NK-92 (cell line): ENCODE data around the gene PPP1R12C.
"Not testable (repeated sequence)": the region's sequence is repeated elsewhere in the genome, so short reads cannot be mapped to it uniquely, and the experiment has no call there.

Source experiments
- DNase-seq: peaks from one replicate; lab custom pipeline; 2025; ENCODE audit not compliant: unreplicated experiment; lab: John Stamatoyannopoulos, UW

PPP1R12C gene

DNA sequence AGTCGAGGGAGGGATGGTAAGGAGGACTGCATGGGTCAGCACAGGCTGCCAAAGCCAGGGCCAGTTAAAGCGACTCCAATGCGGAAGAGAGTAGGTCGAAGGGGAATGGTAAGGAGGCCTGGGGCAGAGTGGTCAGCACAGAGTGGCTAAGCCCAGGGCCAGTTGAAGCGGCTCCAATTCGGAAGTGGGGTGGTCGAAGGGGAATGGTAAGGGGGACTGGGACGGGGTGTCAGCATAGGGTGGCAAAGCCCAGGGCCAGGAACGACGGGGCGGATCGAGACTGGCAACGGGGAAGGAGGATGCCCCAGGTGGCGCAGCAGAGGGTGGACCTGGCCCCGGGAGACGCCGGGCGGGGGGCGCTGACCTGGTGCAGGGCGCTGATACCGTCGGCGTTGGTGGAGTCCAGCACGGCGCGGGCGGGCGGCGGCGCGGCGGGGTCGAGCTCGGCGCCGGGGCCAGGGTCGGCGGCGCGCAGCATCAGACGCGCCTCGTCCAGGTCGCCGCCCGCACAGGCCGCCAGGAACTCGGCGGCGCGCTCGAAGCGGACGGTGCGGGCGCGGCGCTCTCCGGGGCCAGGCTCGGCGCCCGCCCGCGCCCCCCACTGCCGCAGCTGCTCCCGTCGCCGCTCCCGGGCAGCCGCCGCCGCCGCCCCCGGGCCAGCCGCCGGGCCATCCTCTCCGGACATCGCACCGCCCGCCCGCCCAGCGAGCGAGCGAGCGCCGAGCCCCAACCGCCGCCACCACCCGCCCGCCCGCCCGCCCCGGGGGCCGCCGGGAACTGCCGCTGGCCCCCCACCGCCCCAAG lies at the start of gene PPP1R12C:
TSS of gene PPP1R12C (minus strand) at position 779 of the 804 bp plus-strand sequence. CDS start at position 685, 94 bp downstream.
- DNase-seq = no peak

DNA sequence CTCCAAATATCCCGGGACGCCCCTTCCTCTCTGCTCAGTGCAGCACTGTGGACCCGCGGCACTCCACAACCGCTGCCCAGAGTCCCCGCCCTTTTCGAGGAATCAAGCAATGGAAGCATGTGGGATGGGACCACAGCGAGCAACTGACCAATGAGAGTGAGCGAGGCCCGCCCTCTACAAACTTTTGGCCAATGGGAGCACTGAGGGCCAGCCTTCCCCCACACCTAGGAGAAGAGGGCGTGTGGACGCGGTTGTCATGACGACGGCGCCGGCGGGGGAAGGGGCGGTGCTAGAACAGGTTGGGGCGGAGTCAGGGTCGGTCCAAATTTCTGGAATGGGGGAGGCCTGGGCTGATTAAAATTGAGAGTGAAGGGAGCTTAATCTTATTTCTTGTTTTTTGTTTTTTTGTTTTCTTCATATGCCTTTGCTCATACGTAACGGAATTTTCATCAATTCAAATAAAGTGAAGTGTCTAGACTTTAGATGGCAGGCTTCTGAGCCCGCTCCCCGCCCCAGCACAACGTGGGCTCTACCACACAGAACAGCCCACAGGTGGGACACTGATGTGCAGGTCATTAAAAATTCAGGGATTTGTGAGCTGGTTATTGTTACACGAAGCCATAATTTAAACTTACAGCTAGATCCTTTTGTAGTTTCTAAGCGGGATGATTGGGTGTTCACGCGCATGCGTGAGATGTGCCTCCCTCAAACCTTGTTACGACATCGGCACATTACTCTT lies 49.3 kb upstream of the PPP1R12C start, which contains the start of gene DNAAF3:
TSS of gene DNAAF3 (minus strand) at position 84 of the 739 bp plus-strand sequence. CDS start 200 bp downstream, outside the sequence.
- DNase-seq = no peak

DNA sequence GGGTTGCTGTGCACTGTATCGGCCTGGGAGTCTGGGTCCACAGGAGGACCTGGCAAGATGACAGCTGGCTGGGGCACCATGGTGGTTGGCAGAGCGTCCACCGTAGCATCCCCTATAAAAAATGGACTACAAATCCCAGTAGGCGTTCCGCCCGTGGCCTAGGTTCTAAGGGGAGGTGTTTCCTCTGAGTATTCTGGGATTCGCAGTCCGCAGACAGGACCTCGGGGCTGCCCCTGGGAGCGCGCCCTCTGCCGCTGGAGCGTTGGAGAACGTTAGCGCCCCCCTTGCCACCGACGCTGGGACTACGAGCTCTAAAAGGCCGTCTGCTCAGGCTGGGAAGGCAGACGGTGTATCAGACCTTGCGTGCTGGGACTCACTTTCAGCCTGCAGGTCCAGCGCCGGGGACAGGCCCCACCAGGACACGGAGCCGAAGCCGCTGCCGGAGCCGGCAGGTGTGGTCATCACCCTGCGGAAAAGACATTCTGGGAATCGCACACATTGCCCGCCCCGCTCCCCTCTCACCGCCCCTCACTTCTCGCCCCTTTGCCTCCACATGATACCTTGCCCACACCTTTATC lies 48.6 kb upstream of the PPP1R12C start:
- no peak for DNase-seq

DNA sequence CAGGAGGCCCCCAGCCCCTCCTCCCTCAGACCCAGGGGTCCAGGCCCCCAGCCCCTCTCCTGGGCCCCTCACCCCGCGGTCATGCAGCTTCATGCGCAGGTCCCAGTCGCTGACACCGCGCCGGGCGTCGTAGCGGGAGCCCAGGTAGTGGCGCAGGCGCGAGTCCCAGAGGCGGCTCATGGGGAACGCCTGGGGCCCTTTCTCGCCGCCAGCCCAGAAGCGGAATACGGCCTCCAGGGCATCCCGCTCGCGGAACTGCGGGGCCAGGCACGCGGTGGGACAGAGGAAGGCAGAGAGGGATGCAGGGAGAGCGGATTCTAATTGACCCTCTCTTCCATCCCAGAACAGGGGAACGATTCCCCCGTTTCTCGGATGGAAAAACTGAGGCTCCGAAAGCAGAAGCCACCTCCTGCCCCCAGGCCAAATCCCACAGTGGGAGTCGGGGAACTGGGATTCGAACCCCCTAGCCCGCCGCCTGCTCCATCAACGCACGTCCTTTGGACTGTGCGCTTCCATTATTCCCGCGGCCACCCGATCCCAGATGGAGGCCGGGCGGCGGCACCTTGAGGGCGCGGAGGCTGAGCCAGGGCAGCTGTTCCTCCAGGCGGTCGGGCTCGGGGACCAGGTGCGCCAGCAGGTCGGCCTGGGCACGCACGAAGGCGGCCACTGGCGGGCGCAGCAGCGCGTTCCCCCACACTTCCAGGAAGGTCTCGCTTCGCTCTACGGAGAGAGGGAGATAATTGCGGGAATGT lies 44.3 kb upstream of the PPP1R12C start:
- no peak for DNase-seq

DNA sequence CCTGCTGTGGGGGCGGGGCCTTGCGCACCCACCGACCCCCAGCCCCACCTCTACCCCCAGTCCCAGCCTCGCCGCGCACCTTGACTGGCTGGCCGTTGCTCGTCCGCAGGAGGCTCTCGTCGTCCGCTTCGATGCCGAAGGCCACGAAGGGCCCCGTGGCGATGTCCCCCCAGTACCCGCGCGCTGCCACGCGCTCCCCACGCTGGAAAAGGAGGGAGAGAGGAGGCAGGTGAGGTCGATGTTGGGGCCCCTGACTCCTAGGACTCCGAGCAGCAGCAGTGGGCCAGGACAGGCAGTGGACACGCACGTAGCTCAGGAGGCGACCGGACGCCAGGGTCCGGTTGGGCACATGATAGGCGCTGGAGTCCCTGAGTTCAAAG lies 43.5 kb upstream of the PPP1R12C start:
- no peak for DNase-seq

DNA sequence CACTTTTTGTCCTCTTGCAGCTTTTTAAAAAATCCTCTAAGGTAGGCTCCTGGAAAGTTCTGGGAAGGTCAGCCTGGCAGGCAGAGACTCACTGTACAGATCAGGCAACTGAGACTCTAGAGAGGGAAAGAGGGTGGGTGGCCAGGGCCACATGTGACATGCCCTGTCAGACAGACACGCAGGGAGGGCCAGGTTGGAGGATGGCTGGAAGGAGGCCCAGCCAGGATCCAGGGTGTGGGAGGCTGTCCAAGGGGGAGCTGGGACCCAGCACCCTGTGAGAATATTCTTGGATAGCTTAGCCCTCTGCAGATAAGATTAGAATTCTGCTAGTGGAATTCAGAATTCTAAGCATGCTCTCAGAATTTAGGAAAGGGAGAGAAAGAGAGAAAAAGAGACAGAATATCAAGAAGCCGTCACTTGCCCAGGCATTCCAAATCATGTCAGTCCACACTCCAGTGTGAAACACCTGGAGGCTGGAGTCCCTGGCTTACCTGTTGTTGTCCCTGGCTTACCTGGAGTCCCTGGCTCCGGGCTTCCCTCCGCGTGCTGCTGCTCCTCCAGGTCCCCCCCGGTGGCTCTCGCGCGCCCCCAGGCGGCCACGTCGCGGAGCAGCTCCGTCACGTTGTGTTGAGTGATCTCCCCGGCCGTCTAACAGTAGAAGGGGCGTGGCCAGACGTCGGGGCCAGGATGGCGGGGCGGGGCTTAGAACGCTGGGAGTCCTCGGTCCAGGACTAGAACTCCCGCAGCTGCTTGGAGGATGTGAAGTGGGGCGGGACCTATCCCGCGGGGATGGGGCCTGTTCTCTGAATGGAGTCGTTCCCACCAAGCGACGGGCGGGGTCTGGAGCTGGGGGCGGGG lies 42.9 kb upstream of the PPP1R12C start:
- no peak for DNase-seq

DNA sequence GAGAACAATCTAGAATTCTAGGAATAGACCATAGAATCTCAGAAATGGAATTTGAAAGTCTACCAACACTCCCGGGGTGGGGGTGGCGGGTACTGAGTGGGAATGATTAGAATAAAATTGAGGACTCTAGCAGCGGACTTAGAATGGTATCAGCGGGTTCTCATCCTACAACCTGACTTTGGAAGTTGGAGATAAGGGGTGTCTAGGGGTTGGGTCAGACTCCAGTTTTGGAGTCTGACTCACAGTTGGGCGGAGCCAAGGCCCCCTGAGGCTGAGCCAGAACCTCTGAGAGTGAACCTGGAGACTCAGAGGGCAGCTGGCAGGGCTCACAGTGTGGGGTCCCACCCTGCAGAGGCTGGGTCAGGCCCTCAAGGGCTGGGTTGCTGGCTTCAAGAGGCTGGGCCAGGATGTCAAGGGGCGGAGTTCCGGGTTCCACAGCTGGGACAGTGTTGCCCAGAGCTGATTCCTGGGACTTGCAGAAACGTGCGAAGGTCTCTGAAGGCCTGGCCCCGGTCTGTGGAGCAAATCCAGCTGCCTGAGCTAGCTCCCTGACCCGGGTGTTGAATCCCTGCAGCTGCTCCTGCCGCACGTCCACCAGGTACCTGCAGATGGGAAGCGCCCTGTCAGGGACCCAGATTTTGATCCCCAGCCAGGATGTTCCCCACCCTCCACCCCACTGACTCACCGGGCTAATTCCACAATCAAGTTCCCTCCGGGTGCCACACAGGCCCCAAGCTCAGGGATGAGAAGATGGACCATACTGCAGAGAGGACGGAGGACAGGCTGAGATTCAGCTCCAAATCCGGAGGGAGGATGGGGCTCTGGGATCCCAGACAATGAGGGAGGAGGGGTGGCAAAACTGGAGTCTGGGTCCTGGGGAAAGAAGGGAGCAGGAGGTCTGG lies 41.7 kb upstream of the PPP1R12C start:
- no peak for DNase-seq

DNA sequence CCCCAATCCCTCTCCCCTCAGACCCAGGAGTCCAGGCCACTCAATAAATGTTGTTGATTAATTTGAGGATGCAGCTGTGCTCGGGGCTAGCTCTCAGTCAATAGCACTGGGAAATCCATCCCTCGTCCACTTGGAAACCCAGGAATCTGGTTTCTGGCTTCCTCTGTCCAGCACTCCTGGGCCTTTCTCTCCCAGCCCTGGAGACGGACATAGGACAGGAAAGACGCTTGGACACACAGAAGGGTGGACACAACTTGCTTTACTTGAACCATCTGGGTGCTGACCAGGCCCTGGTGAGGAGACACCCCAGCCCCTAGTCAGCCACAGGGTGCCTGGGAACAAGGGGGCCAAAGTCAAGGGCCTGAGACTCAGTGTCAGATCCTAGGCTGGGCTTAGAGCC lies 41.0 kb upstream of the PPP1R12C start:
- no peak for DNase-seq

DNA sequence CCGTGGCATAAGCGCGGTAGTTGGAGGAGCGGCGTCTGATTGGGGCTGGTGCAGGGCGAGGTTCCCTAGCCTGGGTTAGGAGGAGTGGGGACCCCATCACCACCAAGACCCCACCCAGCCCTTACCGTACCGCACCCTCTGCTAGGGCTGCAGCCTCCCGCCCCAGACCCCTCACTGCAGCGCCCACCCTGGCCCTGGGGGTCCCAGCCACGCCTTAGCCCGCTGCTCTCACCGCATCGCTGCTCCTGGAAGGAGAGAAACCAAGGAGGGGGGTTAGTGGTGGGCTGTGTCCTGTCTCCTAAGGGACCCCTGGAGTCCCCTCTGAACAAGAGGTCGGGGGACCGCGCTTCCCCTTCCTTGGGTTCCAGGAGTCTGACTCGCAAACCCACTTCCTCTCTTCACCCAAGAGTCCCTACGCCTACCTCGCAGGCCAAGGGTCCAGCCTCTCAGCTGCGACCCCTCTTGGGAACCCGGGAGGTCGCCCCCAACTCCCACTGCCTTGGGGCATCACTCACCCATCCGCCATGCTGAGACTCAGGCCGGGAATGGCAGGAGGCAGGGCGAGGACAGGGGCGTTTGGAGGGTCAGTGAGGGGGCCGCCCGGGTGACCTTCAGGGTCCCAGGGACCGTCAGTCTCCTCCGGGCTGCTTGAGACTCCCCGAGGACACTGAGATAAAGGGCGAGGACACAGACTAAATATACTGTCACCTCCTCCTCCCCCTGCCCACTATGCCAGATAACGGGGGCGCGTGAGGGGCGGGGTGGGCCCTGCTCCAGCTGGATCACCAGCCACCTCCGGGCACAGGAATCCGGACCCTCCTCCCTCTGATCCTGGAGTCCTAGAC lies 39.8 kb upstream of the PPP1R12C start, which contains the start of gene TNNI3:
TSS of gene TNNI3 (minus strand) at position 669 of the 845 bp plus-strand sequence. CDS start at position 526, 143 bp downstream.
- no peak for DNase-seq

DNA sequence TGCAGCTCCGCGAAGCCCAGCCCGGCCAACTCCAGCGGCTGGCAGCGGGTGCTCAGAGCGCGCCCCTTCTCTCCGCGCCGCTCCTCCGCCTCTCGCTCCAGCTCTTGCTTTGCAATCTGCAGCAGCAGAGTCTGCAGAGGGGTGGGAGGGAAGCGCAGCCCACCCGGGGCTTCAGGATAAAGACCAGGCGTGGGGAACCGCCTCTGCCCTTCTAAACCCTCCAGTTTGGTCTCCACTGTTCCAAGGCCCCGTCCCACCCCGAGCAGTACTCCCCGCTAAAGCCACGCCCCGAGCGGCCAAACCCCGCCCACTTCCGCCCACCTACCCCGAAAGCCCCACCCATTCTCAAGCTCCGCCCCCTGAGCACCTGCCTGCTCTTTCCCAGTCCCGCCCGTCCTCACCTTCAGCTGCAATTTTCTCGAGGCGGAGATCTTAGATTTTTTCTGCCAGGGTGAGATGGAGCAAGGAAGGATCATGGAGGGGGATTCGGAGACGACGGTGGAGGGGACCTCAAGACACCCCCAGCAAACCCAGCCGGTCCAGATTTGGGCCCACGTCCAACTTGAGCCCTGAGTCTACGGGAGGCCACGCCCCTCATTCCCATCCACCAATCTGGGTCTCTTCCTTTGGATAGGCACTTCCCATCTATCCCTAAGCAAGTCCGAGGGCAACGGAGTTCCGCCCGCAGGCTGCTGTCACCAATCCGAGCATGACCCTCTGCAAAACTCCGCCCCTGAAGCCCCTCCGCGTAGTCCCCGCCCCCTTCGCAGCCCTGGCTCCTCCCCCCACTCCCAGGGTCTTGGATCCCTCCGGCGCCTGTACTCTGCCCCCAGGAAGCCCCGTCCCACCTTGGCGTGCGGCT lies 39.0 kb upstream of the PPP1R12C start:
- no peak for DNase-seq

DNA sequence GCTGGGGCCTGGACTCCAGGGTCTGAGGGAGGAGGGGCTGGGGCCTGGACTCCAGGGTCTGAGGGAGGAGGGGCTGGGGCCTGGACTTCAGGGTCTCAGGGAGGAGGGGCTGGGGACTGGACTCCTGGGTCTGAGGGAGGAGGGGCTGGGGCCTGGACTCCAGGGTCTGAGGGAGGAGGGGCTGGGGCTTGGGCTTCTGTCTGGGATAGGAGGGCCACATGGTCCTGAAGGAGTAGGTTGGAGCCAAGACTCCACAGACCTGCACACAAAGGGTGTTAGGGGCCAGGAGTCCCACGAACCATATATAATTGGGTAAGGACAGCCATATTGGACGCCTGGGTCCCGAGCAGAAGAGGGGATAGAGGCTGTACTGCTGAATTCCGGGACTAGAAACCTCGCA lies 38.3 kb upstream of the PPP1R12C start:
- not testable (repeated sequence) for DNase-seq

DNA sequence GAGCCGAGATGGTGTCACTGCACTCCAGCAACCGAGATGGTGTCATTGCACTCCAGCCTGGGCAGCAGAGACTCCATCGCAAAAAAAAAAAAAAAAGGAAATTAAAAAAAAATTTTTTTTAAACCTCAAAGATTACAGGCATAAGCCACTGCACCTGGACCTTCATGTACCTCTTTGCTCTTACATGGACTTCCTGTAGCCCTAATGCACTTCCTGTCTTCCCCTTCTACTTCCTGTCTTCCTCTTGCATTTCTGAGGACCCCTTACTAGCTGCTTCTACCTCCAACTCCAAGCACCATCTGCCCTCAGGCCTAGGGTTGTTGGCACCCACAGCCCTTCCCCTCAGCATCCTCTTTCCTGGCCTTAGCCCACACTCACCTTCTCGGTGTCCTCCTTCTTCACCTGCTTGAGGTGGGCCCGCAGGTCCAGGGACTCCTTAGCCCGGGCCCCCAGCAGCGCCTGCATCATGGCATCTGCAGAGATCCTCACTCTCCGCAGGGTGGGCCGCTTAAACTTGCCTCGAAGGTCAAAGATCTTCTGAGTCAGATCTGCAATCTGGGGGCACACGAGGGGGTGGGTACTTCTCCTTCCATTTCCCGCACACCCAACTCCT lies 36.3 kb upstream of the PPP1R12C start:
- no peak for DNase-seq

DNA sequence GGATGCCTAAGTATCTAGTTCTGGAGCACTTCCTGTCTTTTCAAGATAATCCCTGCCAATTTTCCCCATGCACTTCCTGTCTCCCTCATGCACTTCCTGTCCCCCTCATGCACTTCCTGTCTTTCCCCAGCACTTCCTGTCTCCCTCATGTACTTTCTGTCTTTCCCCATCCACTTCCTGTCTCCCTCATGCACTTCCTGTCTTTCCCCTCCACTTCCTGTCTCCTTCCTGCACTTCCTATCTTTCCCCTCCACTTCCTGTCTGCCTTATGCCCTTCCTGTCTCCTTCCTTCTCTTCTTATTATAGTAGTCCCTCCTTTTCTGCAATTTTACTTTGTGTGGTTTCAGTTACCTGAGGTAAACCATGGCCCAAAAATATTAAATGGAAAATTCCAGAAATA lies 34.6 kb upstream of the PPP1R12C start:
- no peak for DNase-seq

DNA sequence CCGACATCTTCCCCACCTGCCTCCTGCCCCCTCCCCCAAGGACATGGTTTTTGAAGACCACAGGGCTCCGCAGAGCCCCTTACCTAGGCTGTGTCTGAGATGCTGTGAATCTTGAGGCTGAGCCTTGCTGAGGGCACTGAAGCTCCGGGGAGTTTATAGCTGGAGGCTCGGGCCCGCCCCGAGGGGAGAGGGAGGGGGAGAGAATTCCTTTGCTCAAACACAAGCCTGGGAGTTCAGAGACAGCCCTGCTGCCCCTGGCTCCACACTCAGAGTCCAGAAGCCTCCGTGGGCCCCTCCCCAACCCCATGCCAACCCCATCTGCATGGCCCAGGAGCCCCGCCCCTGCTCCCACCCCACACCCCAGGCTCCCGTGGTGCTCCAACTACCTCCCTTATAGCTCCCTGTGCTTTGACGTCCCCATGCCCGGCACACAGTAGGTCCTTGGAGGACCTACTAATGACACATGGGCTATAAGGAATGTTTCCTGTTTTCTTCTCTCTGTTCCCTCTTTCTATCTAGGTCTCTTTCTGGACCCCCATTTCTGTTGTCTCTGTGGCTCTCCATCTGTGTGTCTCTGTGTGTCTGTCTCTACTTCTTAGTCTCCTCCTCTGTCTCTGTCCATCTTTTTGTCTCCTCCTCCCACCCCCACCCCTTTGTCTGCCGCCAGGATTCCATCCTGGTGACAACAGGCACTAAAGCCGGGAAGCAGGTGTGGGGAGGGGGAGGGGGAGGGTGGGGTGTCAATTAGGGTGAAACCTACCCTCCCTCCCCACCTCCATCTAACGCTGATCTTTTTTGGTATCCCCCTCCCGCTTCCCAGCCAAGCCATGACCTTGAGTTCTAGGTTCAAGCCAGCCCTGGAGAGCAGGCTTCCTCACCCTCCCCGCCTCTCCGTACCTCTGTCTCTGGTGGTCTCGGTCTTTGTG lies 31.9 kb upstream of the PPP1R12C start, which contains the start of gene TNNT1:
TSS of gene TNNT1 (minus strand) at position 129 of the 926 bp plus-strand sequence. CDS start 2,049 bp downstream, outside the sequence.
- no peak for DNase-seq

DNA sequence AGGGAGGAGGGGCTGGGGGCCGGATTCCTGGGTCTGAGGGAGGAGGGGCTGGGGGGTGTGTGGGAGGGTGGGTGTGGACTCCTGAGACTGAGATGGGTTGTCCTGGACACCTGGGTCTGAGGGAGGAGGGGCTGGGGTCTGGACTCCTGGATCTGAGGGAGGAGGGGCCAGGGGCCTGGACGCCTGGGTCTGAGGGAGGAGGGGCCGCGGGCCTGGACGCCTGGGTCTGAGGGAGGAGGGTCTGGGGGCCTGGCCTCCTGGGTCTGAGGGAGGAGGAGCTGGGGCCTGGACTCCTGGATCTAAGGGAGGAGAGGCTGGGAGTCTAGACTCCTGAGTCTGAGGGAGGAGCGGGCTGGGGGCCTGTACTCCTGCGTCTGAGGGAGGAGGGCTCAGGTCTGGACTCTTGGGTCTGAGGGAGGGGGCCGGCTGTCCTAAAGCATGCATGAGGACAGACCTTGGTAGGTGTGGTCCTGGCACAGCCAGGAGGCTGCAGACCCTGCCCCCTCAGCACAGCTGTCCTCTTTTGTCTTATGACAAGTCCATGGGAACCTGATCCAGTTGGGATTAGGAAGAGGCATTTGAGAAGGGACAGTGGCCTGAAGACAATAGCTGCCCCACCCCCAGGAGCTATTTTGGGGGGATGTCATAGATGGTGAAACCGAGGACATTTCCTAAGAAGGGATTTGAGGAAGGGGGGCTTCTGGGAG lies 30.3 kb upstream of the PPP1R12C start:
- no peak for DNase-seq
